ENCODE measurements around the gene RAC2. TPM values are rescaled to one million over a fixed set of nuclear protein-coding genes. Genes with fewer than 3 reads are reported as not detected.

The RAC2 gene
- total RNA-seq, 4 donors from 2014 or later, result 10.0 to 124 (median 20.6) TPM

DNA sequence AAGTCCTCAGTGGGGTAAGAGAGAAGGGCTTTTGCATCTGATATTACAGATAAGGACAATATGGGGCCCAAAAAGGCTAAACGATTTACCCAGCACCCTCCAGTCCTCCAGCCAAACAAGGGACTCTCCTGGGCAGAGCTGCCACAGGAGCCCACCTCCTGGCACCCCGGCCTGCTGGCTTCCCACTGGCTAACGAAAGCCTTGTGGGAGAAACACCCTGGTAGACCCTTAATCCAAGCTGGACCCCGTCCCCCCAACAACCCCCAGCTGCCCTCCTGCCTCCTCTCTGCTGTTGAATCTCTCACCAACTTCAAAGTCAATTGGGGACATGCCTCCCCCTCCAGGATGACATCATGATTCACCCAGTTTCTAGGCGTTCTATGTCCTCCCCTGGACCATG, 66.8 kb downstream of the RAC2 start:
- Histone ChIP-seq H3K4me1 (peaks cover 0 to 49% (median 13%) of the 10 kb centered on the region in 4 donors), H3K9me3 (no peaks in the 10 kb centered on the region), H3K4me3 (no peak overlapping the region), H3K27me3 (no peaks in the 10 kb centered on the region), H3K27ac (peak overlapping the region in 2 of 4 donors; percentile 40 to 52), H3K36me3 (no peaks in the 10 kb centered on the region)
- DNase-seq, result peak in 1 of 3 donors; percentile 34
- TF ChIP-seq POLR2A (IDR thresholded peaks at IDR 0.05), result no peak
- TF ChIP-seq, protein P1, sequence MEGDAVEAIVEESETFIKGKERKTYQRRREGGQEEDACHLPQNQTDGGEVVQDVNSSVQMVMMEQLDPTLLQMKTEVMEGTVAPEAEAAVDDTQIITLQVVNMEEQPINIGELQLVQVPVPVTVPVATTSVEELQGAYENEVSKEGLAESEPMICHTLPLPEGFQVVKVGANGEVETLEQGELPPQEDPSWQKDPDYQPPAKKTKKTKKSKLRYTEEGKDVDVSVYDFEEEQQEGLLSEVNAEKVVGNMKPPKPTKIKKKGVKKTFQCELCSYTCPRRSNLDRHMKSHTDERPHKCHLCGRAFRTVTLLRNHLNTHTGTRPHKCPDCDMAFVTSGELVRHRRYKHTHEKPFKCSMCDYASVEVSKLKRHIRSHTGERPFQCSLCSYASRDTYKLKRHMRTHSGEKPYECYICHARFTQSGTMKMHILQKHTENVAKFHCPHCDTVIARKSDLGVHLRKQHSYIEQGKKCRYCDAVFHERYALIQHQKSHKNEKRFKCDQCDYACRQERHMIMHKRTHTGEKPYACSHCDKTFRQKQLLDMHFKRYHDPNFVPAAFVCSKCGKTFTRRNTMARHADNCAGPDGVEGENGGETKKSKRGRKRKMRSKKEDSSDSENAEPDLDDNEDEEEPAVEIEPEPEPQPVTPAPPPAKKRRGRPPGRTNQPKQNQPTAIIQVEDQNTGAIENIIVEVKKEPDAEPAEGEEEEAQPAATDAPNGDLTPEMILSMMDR (IDR thresholded peaks at IDR 0.05), result no peak

DNA sequence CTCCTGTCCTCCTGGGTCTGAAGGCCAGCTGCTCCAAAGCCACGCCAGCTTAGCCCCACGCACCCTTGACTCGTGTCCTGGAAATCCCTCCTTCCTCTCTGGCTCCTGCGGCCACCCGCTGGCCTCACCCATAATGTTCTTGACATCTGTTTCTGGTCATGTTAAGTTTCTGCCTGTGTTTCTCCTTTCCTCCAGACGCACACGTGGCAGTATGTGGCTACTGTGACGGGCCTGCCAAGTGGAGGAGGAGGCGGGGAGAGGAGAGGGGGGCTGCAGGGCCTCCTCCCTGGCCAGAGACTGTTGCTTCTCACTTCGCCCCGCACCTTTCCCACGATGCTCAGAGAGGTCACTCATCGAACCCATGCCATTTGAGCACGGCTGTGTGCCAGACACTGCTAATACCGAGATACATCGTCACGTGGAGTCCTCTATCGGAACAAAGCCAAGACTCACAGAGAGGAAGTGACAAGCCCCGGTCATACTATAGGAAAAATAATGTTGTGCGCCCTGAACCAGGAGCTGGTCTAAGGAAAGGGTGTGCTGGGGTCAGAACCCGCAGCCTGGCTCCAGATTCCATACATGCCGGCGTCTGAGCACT, 67.5 kb downstream of the RAC2 start:
- TF ChIP-seq, protein P1 (IDR thresholded peaks at IDR 0.05), result no peak
- TF ChIP-seq POLR2A (IDR thresholded peaks at IDR 0.05), result no peak
- no peaks in the 10 kb centered on the region for H3K9me3 ChIP-seq
- no peaks in the 10 kb centered on the region for H3K27me3 ChIP-seq
- peak overlapping the region in 3 of 4 donors; percentile 11 to 52 (median 40) for H3K27ac ChIP-seq
- peaks cover 0 to 49% (median 13%) of the 10 kb centered on the region in 4 donors for H3K4me1 ChIP-seq
- H3K36me3 ChIP-seq, result no peaks in the 10 kb centered on the region
- peak overlapping the region in 1 of 4 donors; percentile 1 for H3K4me3 ChIP-seq
- DNase-seq, result peak; percentile 53 to 66 (median 56)

DNA sequence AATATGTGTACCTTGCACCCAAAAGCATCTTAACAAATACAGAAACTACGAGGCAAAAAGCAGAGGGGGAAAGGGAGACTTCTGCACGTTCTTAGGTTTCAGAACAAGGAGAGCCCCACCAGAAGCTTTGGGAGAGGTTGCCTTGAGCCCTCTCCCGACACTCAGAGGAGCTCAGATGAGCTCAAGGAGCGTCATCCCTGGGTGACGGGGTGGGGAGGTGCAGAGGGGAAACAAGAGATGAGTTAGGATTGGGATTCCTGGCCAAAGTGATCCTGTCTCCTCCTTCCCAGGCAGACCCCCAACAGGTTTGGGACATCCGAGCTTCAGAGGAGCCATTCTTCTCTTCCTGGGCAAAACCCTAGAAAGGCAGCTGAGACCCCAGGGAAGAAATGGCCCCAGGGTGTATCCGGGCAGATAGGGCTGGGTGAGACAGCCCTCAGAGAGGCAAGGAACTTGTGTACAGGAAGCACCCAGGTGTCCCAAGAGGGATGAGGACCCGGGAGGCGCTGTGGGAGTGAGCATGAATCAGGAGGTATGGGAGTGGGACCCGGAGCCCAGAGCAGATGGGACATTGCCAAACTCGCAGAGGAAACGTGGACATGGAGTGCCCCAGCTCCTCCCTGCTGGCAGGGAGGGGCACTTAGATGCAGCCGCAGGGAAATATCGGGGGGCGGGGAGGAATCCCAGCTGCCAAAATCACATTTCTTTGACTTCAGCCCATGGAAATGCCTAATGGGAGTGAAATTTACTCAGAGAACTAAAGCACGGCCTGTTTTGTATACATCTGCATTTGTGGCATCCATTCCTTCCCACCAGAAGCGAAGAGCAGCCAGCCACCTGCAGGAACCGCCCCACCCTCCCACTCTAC, 68.4 kb downstream of the RAC2 start:
- no peak for TF ChIP-seq POLR2A (IDR thresholded peaks at IDR 0.05)
- TF ChIP-seq, protein P1 (IDR thresholded peaks at IDR 0.05), result no peak
- no peaks in the 10 kb centered on the region for H3K36me3 ChIP-seq
- peak in 2 of 3 donors; percentile 43 to 46 for DNase-seq
- H3K4me3 ChIP-seq, result no peak overlapping the region
- H3K4me1 ChIP-seq, result peaks cover 0 to 49% (median 13%) of the 10 kb centered on the region in 4 donors
- H3K27ac ChIP-seq, result peak overlapping the region in 3 of 4 donors; percentile 11 to 52 (median 40)
- no peaks in the 10 kb centered on the region for H3K9me3 ChIP-seq
- no peaks in the 10 kb centered on the region for H3K27me3 ChIP-seq

Small RNA genes lying within 50 kb of the gene (small RNA-seq; reads per million reads assigned to genes)
- gene Z82188.1, result 0 reads per million in 2 donors

Other genes starting within 250 kb of the RAC2 start
- 100 to 1,000 TPM in 3 of 4 donors, 10 to 100 TPM in 1; 93.3 to 485 (median 249) TPM for gene TST, start 224.8 kb downstream of the RAC2 start, total RNA-seq
- gene MPST, start 224.5 kb downstream of the RAC2 start, total RNA-seq, result 100 to 1,000 TPM; 128 to 498 (median 394) TPM
- gene KCTD17, start 192.5 kb downstream of the RAC2 start, total RNA-seq, result 10 to 100 TPM in 3 of 4 donors, 1 to 10 TPM in 1; 9.5 to 30.5 (median 13.5) TPM
- under 1 TPM in 2 of 4 donors, not detected in 2; 0.27 to 0.88 TPM for gene TMPRSS6, start 134.6 kb downstream of the RAC2 start, total RNA-seq
- gene IL2RB, start 94.4 kb downstream of the RAC2 start, total RNA-seq, result 1 to 10 TPM; 1.5 to 7.0 (median 5.0) TPM
- gene C1QTNF6, start 56.0 kb downstream of the RAC2 start, total RNA-seq, result 1 to 10 TPM; 3.9 to 9.4 (median 5.9) TPM
- not detected for gene SSTR3, start 31.8 kb downstream of the RAC2 start, total RNA-seq
- gene CYTH4, start 38.2 kb upstream of the RAC2 start, total RNA-seq, result 10 to 100 TPM; 13.5 to 75.9 (median 22.5) TPM
- under 1 TPM in 1 of 4 donors, not detected in 3; under 0.01 TPM for gene ELFN2, start 183.2 kb upstream of the RAC2 start, total RNA-seq
- gene MFNG, start 242.1 kb upstream of the RAC2 start, total RNA-seq, result 10 to 100 TPM; 12.4 to 47.0 (median 26.5) TPM

All from Peyer's patch (tissue), 4 donors.